HG02938 (cell line): Measurements from ENCODE around the gene STIM2.

Source experiments
- ATAC-seq: cut with Tn5 transposase; IDR thresholded peaks from one replicate; pipeline ENCODE4 v1.9.1; 2021; ENCODE audit warnings: mild to moderate bottlenecking, moderate library complexity; ENCODE audit not compliant: unreplicated experiment

STIM2 gene

DNA sequence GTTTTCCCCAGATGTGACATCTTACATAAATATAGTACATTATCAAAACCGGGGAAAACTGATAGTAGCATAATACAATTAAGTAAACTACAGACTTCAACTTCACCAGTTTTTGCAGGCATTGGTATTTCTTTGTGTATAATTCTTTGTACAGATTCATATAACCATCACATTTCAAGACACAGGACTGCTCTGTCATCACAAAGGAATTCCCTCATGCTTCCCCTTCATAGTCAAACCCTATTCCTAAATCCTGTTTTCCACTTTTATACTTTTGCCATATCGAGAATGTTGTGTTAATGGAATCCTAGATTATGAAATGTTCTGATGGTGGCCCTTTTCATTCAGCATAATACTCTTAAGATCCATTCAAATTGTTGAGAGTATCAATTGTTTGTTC lies 36.0 kb downstream of the STIM2 start:
- ATAC-seq = no peak

DNA sequence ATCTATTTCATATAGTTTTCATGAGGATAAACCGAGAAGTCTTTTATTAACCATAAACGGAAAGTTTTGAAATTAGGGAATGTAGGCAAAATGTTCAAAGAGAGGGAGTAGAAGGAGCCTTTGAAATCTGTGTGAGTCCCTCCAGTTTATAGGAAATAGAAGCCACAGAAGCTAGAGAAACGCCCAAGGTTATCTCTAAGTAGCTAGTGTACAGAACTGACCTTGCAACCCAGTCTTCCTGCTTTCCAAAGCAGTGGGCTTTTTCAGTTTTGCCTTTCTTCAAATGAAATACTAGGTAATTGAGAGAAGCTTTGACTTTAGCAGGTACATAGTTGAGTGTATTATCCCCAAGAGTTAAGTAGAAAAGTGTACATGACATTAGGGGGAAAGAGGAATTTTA lies 39.4 kb downstream of the STIM2 start:
- no peak for ATAC-seq

DNA sequence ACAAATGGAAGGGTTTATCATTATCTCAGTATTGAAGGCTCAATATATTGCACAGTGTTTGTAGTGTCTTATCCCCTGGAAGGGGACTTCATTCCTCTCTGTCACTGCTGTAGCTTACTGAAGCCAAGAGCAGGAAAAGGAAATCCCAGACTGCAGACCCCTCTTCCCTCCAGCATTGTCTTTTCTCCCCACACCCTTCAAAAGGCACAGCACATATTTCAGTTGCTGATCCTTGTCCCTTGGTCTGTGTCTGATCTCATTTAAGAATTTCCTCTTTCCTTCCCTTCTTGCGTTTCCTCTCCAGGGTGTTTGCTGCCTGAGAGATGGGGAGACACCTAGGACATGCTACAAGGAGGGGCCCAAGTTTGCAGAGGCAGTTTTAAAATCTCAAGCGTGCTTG lies 40.1 kb downstream of the STIM2 start:
- ATAC-seq = no peak

DNA sequence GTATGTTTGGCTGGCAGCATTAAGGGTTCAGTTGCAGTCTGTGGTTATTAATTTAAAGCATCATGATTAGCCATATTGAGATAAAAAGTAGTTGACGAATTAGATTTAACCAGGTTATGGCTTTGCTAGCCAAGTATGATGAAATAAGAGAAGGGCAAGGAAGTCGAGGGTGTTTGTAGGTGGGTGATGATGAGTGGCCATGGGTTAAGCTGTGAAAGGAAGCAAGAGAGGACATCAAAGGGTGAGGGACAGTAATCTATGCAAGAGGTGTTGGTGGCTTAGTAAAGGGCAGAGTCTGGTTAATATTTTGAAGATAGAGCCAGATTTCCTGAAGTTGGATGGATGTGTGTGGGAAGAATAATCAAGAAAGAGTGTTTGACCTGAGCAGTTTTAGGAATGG lies 44.5 kb downstream of the STIM2 start:
- no peak for ATAC-seq

DNA sequence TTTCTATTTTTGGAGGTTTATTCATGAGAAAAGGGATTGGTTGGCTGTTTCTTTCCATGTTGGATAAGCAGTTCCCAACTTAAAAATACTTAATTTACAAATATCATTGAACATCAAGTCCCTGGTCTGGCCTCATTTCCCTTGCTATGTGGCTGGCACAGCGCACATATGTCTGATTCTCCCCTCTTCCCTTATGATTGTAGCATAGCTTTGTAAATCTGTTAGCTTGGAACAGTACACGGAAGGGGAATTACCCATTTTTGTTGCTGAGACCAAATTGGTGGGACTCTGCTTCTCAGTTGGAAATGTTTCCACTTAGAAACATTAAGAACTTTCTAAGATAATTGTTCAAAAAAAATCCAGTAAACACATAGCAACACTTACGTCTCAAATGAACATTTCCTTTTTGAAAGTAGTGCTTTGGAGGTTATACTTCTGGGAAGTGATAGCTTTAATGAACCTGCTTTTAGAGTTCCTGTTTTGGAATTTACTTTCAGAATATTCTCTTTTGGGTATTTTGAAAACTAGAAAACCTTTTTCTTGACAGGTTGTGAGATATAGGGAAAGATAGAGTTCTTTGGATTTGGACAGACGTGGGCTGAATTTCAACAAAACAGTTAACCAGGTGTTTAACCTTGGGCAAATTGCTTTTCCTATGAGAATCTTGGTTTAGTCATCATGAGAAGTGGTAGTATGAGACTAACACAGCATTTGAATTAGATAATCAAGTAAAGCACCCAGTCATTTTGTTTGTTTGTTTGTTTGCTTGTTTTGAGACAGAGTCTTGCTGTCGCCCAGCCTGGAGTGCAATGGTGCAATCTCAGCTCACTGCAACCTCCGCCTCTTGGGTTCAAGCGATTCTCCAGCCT lies 47.3 kb downstream of the STIM2 start:
- no peak for ATAC-seq

DNA sequence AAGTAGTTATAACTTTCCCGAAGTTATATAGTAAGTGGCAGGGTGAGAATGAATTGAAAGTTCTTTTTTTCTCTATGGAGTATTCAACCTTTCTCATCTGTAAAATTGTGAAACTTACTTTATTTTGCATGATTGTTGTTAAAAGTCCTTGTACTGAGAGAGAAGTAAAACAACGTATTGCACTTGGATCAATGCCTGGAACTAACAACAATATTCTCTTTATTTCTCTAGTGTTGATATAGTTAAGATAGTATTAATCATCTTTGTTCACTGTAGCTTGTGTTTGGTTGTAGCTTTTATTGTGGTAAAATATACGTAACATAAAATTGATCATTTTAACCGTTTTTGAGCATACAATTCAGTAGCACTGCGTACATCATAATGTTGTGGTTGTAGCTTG lies 48.7 kb downstream of the STIM2 start:
- ATAC-seq = no peak

DNA sequence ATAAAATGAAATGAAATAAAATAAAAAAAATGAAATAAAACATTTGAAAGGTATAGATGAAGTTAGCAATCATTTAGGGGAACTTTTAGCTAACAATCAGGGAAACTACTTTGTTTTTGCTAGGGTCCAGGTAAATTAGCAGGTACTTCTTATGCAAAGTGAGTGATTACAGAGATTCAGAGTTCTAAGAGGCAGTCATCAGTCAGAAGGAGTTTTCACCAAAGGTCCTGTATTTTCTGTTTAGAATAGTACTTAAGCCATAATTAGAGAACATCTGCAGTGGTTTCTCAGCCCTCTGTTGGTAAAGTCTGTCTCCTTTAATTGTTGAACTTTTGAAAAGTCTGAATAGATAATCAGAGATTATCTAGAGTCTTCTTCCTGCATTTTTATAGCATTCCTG lies 50.6 kb downstream of the STIM2 start:
- no peak for ATAC-seq

DNA sequence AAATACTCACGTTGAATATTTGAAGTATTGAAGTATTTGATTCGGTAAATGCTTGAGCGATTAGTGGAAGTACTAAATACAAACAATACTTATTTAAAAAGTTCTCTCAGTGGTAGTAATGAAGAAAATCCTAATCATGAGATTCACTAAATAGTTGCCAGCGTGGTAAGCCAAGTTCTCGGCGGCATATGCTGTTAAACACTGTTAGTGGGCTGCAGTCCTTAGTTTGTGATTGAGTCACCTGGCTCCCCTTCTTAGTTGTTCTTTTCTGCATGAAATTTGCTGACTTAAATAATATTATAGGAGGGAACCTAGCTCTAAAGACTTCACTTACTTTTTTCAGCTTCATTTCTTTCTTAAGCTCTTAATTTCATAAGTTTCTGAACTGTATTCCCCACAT lies 51.4 kb downstream of the STIM2 start:
- no peak for ATAC-seq

DNA sequence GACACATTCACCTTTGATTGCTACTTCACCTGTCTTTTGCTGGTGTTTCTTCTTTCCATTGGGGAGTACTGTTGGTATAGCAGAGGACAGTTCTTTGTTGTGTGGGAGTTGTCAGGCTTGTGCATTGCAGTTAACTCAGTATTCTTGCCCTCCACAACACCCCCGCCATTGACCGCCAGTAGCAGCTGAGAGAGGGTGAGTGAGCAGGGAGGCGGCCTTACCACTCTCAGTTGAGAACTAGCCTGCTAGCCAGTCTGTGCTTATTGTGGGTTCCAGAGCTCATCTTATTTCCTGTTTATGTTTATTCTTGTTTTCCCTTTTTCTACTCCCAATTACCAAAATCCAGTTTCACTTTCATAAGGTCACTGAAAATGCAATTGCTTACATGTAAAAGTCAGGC lies 52.2 kb downstream of the STIM2 start:
- no peak for ATAC-seq

DNA sequence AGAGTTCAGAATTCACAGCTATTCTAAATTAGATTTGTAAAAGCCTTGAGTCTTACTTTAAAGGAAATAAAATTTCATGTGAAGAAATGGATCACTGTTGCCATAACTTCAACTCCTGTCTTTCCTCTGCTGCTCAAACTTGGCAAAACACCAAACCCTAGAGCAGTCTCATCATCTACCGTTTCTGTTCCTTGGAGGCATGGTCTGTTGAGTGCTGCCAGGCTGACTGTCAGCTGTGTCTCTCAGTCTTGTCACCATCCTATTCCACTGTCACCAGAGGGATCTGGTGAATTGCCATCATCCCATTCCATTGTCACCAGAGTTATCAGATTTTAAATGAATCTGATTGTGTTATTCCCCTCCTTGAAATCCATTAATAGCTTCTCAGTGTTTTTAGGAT lies 55.6 kb downstream of the STIM2 start:
- no peak for ATAC-seq

DNA sequence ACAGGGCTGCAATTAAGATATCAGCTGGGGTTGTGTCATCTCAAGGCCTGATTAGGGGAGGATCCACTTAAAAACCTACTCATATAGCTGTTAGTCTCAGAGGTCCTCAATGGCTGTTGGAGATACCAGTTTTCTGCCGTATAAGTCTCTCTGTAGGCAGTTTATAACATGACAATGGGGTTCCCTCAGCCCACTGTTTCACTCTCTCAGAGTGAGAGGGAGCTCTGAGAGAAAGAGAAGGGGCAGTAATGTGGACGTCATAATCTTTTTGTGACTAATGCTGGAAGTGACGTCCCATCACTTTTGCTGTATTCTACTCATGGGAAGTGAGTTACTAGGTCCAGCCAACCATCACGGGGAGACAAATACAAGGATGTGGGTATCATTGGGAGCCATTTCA lies 70.3 kb downstream of the STIM2 start:
- no peak for ATAC-seq

DNA sequence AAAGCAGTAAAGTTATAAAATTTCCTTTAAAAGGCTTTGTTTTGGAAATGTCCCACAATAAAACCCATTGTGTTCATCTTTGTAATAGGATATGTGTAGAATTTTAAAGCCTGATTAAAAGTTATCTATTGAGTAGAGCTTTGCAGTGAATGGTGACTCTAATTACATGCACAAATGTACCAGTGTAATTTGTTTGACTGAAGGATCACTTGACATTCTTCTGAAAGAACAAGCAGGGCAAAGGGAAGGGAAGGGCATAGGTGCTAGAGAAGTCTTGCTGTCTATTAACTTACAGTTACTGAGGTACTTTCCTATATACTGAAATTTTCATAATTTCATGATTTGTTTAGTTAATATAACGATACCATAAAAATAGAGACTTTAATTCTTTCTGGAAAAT lies 70.8 kb downstream of the STIM2 start:
- ATAC-seq = no peak

DNA sequence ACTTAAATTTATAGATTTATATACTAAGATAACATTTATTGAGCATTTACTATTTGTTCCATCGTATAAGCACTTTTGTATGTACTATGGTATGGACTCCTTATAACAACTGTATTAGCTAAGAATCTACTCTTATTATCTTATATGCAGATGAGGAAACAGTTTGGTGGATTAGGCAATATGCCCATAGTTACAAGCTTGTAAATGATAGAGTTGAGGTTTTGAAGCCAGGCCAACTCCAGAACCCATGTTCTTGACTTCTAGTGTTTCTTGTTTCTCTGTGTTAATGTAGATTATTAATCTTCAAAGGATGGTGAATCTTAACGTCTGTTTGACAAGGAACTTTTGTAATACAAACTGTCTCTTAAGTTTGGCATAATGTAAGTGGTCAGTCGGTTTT lies 71.3 kb downstream of the STIM2 start:
- ATAC-seq = no peak

DNA sequence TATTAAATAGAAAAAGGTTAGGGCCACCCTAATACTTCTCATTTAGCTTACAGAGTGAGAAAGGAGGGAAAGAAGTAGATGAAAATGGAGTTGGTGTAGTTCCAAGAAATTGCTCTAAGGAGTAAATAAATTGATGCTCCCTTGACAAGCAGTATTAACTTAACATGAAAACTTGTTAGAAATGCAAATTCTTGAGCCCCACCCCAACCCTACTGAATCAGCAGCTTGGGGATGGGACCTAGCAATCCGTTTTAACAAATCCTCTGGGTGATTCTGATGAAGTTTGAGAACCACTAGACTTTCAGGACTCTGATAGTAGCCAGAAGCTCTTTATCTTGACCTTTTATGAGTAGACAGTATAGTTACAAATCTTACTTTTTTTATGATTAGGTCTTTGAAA lies 74.8 kb downstream of the STIM2 start:
- ATAC-seq = no peak

DNA sequence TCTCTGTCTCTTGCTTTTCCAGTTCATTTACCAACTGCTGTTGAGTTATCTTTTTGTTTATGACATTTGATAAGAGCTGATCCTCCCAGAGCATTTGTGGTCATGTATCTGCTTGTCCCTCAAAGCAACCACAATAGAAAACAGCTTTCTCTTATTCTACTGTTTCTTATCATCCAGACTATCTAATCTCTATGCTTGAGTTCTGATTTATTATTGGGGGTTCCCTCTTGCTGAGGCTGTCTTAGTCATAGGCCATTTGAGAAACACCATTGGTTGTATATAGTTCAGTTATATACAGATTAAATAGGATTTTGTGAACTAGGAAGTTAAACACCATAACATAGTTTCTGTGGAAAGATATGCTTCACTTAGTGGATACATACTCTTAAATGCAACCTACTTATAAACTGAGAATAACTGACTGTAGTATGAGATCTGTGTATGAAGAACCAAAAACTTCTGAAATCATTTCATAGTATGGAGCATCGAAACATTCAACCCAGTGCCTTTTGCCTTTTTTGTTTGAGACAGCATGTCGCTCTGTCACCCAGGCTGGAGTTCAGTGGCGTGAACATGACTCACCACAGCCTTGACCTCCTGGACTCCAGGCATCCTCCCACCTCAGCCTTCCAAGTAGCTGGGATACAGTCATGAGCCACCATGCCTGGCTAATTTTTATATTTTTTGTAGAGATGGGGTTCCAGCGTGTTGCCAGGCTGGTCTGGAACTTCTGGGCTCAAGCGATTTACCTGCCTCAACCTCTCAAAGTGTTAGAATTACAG lies 75.8 kb downstream of the STIM2 start:
- no peak for ATAC-seq

DNA sequence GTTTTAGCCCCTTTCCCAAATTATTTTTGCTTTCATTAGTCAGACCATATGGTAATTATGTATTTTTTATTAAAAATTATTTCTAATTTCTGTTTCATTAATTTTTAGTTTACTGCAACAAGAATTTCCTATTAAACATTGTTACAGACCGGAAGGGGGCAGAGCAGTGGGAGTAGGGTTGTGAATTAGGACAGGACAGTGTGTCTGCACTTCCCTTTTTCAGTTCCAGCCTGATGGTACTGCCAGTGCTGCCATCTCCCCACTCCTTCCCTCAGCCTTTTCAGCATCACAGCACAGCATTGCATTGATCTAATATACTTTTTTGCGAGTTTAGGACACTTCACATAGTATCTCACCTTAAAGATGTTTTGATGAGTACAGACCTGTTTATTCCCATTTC lies 76.5 kb downstream of the STIM2 start:
- peak; percentile 53 for ATAC-seq

DNA sequence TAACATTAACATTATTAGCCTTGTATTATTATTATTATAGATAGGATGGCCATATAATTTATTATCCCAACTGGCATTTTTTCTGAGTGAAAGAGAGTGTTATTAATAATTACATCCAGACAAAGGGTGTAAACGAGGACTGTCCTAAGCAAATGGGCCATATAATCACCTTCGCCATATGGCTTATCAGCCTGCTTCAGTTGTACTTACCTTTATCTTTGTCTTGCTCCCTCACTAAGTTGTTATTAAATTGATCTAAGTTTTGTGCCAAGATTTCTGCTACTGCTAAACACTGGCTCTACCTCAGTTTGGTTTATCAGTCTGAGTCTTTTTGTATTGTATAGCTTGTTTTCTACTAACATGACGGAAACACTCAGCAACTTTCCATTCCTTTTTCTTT lies 76.9 kb downstream of the STIM2 start:
- ATAC-seq = no peak

DNA sequence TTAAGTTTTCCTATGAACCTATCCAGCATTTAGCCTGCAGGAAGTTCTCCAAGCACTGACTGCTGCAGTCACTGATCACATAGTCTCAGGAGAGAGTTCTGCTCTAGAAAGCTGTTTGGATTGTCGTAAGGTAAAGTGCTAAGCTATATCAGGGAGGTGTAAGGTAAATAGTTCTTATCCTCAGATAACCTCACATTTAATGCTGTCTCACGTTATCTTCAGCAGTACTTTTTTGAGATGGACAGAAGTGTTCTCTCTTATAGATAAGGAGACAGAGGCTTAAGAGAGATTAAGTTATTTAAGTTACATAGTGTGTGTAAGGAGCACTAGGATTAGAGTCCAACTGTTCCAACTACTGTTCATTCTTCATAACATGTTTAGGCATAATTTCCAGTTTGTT lies 77.9 kb downstream of the STIM2 start:
- ATAC-seq = no peak

DNA sequence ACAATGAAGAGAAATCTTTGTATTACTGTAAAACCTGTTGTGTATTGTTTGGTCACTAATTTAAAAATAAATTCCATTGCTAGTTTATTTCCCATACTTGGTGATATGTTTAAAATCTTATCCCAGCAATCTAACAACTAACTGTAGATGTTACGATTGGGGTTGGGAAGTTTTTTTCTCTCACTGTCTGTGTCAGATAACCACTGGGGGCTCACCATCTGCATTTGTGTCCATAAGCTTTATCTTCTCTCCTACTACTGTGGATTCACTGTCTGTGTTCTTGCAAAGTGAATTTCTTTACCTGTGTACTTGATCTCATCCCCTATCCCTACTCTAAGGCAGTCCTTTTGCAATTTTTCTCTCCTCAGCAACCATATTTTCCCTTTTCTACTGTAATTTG lies 81.3 kb downstream of the STIM2 start:
- no peak for ATAC-seq

DNA sequence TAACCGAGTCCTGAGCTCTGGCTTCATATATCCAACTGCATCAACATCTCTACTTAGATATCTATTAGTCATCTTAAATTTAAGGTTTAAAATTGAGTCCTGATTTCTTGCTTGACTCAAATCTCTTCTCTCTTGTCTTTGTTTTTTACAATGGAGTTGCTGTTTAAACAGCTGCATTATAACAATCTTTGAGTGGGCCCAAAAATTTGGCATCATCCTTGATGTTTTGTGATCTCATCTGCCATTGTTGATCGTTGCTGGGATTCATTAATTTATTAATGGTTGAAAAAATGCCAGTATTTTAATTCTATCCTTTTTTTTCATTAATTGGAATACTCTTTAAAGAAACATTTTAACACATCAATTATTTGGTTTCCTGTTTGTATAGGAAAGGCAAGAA lies 82.2 kb downstream of the STIM2 start:
- ATAC-seq = no peak

DNA sequence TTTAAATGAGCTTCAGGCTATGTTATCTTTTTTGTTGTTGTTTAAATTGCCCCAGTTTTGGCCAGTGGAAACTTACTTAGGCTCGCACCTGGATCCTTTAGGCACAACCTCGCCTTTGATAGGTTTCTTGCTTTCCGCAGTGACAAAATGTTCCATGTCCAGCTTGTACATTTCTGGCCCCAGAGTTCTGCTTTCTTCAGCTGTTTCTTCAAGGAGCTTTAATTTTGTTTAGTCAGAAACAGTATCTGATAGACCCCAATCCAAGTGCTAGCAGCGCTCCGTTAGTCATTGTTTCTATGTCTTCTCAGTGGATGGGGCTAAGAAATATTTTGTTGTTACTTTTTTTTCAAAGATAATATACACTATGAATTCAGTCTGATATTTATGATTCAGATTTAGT lies 82.8 kb downstream of the STIM2 start:
- ATAC-seq = no peak

DNA sequence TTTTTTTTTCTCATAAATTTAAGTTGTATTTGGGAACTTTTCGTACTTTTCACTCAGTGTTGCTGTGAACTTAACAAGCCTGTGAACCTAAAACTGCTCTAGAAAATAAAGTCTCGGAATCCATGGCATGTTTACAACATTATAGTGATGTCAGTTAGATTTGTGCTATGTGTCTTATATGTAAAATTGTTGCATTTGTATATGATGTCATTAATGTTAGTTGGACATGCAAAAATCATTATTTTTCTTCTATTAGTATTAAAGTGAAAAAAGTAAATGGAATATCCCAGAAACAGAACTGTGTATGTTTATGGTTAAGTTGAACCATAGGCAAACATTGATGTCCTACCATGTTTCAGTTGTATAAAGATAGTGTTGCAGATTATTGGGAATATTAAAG lies 85.2 kb downstream of the STIM2 start:
- no peak for ATAC-seq
